IPS-20b (cell line): ENCODE measurements around the gene GNAQ.
"Not testable (repeated sequence)": the region's sequence is repeated elsewhere in the genome, so short reads cannot be mapped to it uniquely, and the experiment has no call there.

ENCODE experiments used
- H3K27ac ChIP-seq: one replicate; pipeline ENCODE4 v1.5.1; 2013; ENCODE audit warnings: low read length
- H3K27me3 ChIP-seq: 2 replicates; pipeline ENCODE4 v1.6.1; 2013; ENCODE audit warnings: mild to moderate bottlenecking, low read length, inconsistent platforms; ENCODE audit not compliant: insufficient read depth
- H3K36me3 ChIP-seq: 2 replicates; pipeline ENCODE4 v1.6.1; 2013; ENCODE audit warnings: low read depth, mild to moderate bottlenecking, inconsistent platforms, low read length, moderate library complexity; ENCODE audit not compliant: insufficient read depth
- H3K4me1 ChIP-seq: 2 replicates; pipeline ENCODE4 v1.6.1; 2013; ENCODE audit warnings: mild to moderate bottlenecking, control low read depth, inconsistent platforms, low read length, moderate library complexity; ENCODE audit not compliant: insufficient read depth
- H3K4me3 ChIP-seq: 2 replicates; pipeline ENCODE4 v1.5.1; 2013; ENCODE audit warnings: mild to moderate bottlenecking, low read length, inconsistent platforms
- H3K9ac ChIP-seq: 2 replicates; pipeline ENCODE4 v1.6.1; 2013; ENCODE audit warnings: low read depth, mild to moderate bottlenecking, inconsistent platforms, low read length, moderate library complexity
- H3K9me3 ChIP-seq: 2 replicates; pipeline ENCODE4 v1.6.1; 2013; ENCODE audit warnings: mild to moderate bottlenecking, low read depth, low read length, inconsistent platforms; ENCODE audit not compliant: insufficient read depth

Gene GNAQ

DNA sequence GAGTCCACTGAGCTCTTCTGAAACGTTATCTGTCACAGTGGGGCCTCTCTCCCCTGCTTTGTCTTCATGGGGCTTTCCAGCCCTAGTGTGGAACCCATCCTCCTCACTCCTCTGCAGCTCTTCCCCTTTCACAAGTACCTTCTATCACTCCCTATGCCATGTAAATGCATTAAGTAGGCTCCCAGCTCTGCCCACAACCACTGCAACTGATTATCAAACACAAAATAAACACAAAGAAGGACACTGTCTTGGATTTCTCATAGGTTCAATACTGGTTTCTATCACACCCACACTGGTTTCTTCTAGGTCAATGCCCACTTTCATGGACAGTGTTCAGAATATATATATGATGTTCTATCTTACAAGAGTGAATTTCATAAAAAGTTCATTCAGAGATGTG lies 139.4 kb downstream of the GNAQ start:
- Histone ChIP-seq H3K27ac (no peak overlapping the region), H3K9ac (no peak overlapping the region)

GRCh38 chr9:77891128-77891800 lies 140.3 kb downstream of the GNAQ start:
- Histone ChIP-seq H3K27ac (no peak overlapping the region), H3K9ac (no peak overlapping the region)

More for the DNA sequence above, 139.4 kb downstream of the GNAQ start:
- no peak overlapping the region for H3K4me3 ChIP-seq
- no peaks in the 10 kb centered on the region for H3K36me3 ChIP-seq
- H3K4me1 ChIP-seq, result peaks cover 6% of the 10 kb centered on the region; the same call in 1 of the 2 replicates
- H3K9me3 ChIP-seq, result no peaks in the 10 kb centered on the region
- no peaks in the 10 kb centered on the region for H3K27me3 ChIP-seq

DNA sequence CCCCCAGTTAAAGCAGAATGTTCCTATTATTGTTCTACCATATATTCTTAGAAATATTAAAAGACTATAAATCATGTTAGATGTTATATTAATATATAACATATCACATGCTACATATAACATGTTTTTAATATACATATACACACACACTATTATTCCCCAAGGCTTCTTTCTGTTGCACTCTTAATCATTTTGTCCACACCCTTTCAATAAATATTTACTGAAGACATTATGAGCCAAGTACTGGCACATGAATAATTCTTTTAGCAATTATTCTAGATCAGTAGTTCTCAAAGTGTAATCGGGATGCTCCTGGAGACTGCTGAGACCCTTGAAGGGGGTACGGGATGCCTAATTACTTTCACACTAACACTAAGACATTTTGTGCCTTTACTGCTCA lies 143.9 kb downstream of the GNAQ start:
- H3K9ac ChIP-seq, result no peak overlapping the region
- H3K27me3 ChIP-seq, result no peaks in the 10 kb centered on the region
- H3K4me3 ChIP-seq, result no peak overlapping the region
- H3K27ac ChIP-seq, result no peak overlapping the region
- H3K9me3 ChIP-seq, result no peaks in the 10 kb centered on the region
- H3K4me1 ChIP-seq, result peaks cover 32% of the 10 kb centered on the region
- H3K36me3 ChIP-seq, result no peaks in the 10 kb centered on the region

More at GRCh38 chr9:77891128-77891800, 140.3 kb downstream of the GNAQ start:
- peaks cover 6% of the 10 kb centered on the region; the same call in 1 of the 2 replicates for H3K4me1 ChIP-seq
- no peaks in the 10 kb centered on the region for H3K27me3 ChIP-seq
- no peaks in the 10 kb centered on the region for H3K36me3 ChIP-seq
- no peak overlapping the region for H3K4me3 ChIP-seq
- no peaks in the 10 kb centered on the region for H3K9me3 ChIP-seq

DNA sequence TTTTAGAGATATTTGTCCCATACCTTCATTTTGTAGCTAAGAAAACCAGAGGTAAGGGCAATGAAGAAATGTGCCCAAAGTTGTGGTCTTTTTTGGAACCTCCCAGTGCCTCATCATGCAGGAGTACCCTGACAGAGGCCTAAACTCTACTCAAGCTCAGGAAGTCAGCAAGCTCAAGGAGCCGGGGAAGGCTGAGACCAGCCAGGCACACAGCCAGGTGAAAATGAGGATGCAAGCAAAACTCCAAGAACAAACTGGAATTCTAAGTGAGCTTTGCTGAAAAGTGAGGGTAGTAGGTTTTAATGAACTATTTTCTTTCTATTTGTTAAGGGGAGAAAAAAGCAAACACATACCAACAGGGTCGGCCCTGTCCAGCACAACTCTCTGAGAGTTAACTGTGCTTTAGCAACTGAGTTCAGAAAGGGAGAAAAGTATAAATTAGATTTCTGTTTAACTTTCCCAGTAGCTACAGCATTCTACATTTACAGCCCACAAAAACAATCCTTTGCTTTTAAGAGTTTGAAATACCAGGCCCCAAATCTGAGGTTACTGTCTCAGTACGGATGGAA lies 146.4 kb downstream of the GNAQ start:
- no peaks in the 10 kb centered on the region for H3K27me3 ChIP-seq
- no peak overlapping the region for H3K4me3 ChIP-seq
- no peak overlapping the region for H3K9ac ChIP-seq
- H3K27ac ChIP-seq, result no peak overlapping the region
- peaks cover 26% of the 10 kb centered on the region for H3K4me1 ChIP-seq
- no peaks in the 10 kb centered on the region for H3K9me3 ChIP-seq
- no peaks in the 10 kb centered on the region for H3K36me3 ChIP-seq

DNA sequence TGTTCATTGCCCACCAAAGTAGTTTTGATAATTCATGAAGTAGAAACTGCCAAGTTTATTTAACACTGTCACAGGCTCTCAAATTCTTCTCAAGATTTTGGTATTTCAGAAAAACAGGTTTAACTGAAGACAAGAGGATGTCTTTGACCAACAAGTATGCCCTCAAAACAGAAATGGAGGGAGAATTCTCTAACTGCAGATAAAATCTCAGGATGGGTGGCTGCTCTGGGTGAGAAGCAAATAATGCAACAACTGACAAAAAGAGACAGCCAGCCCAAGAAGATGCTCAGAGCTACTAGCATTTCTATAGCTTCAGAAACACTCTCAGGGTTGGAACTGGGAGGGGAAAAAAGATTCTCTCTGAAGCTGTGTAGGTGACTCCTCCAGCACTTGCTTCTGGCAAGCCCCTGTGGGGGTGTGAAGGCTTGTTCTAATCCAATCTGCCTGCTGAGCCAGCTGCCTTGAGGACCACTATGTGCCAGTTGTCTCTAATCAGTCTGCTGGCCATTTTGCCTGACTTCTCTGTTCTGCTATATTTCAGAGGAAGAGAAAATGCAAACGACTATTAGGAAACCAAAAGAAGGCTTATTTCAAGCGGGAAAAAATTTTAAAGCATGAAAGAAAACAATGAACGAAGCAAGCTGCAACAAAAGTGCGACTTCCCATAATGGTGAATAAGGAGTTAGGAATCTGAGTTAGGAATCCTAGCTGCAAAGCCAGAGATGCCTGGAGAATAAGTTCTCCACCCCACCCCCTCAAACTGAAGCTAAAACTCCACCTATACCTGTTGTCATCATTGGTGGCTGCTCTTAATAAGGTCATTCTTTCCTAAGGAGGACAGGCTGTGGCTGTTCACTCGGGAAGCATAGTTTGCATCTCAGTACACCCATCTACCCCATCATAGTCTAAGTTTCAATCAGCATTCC lies 147.5 kb downstream of the GNAQ start:
- H3K36me3 ChIP-seq, result no peaks in the 10 kb centered on the region
- H3K9ac ChIP-seq, result no peak overlapping the region
- no peaks in the 10 kb centered on the region for H3K9me3 ChIP-seq
- no peak overlapping the region for H3K27ac ChIP-seq
- no peaks in the 10 kb centered on the region for H3K27me3 ChIP-seq
- no peak overlapping the region for H3K4me3 ChIP-seq
- peaks cover 26% of the 10 kb centered on the region for H3K4me1 ChIP-seq

DNA sequence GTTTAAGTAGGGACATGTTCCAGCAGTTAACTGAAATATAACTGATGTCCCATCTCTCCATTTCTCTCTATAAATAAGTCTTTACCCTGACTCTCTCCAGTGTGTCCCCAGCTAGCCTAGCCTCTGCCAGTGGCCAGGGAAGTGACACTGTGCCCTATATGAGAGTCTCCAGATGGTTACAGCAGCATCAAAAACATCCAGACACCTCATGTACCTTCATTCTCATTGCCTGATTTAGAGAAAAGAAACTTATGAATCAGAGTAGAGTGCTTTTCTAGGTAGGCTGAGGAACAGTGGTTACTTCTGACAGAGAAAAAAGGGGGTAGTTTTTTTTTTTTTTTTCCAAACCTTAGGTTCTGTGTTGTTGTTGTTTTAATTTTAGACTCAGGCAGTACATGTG lies 148.5 kb downstream of the GNAQ start:
- Histone ChIP-seq H3K9me3 (no peaks in the 10 kb centered on the region), H3K9ac (no peak overlapping the region), H3K27ac (no peak overlapping the region), H3K36me3 (no peaks in the 10 kb centered on the region), H3K4me3 (no peak overlapping the region), H3K27me3 (no peaks in the 10 kb centered on the region), H3K4me1 (peaks cover 26% of the 10 kb centered on the region)

- Histone ChIP-seq H3K4me1 (peaks cover 26% of the 10 kb centered on the region), H3K27ac (no peak overlapping the region), H3K36me3 (no peaks in the 10 kb centered on the region), H3K9ac (no peak overlapping the region), H3K27me3 (no peaks in the 10 kb centered on the region), H3K9me3 (no peaks in the 10 kb centered on the region), H3K4me3 (no peak overlapping the region)
These were observed 149.3 kb downstream of the GNAQ start for GRCh38 chr9:77882294-77882693.

DNA sequence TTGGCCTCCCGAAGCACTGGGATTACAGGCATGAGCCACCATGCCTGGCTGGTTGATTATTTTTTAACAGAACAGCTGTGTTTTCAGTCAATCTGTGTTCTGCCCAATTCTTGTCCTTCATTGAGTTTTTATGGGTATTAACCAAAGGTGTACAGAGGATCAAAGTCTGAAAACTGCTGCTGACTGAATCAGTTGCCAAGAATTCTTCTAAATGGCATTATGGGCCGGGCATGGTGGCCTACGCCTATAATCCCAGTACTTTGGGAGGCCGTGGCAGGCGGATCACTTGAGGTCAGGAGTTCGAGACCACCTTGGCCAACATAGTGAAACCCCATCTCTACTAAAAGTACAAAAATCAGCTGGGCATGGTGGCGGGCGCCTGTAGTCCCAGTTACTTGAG lies 150.0 kb downstream of the GNAQ start:
- not testable (repeated sequence) for H3K27ac ChIP-seq, H3K36me3 ChIP-seq, H3K27me3 ChIP-seq, H3K9me3 ChIP-seq, H3K9ac ChIP-seq, H3K4me3 ChIP-seq
- peaks cover 26% of the 10 kb centered on the region for H3K4me1 ChIP-seq

GRCh38 chr9:77881111-77881510 lies 150.5 kb downstream of the GNAQ start:
- no peak overlapping the region for H3K4me3 ChIP-seq
- no peaks in the 10 kb centered on the region for H3K36me3 ChIP-seq
- no peaks in the 10 kb centered on the region for H3K9me3 ChIP-seq
- H3K27ac ChIP-seq, result no peak overlapping the region
- H3K4me1 ChIP-seq, result peaks cover 30% of the 10 kb centered on the region
- H3K9ac ChIP-seq, result no peak overlapping the region
- no peaks in the 10 kb centered on the region for H3K27me3 ChIP-seq

GRCh38 chr9:77879437-77879943 lies 152.1 kb downstream of the GNAQ start:
- H3K27ac ChIP-seq, result no peak overlapping the region
- H3K9me3 ChIP-seq, result no peaks in the 10 kb centered on the region
- no peak overlapping the region for H3K9ac ChIP-seq
- H3K27me3 ChIP-seq, result no peaks in the 10 kb centered on the region
- H3K36me3 ChIP-seq, result no peaks in the 10 kb centered on the region
- H3K4me3 ChIP-seq, result no peak overlapping the region
- peaks cover 20% of the 10 kb centered on the region for H3K4me1 ChIP-seq

- peaks cover 13% of the 10 kb centered on the region for H3K4me1 ChIP-seq
- not testable (repeated sequence) for H3K36me3 ChIP-seq, H3K27ac ChIP-seq, H3K9ac ChIP-seq, H3K9me3 ChIP-seq, H3K4me3 ChIP-seq, H3K27me3 ChIP-seq
These were observed 152.8 kb downstream of the GNAQ start for GRCh38 chr9:77878793-77879192.
